Right lobe of liver (tissue), 4 donors: ENCODE data around the gene CCDC136.

Experiments
- POLR2A ChIP-seq: fragments of 450-650 bp; IDR thresholded peaks from one replicate; pipeline ENCODE4 v1.6.1; 2017; ENCODE audit warnings: antibody characterized with exemption, mild to moderate bottlenecking
- TF ChIP-seq, protein P1 (sequence below), 4 donors: fragments of 200-600 bp in 3 of 4; fragments of 450-650 bp in 1 of 4; IDR thresholded peaks; one replicate each; pipeline versions ENCODE4 v1.5.1 to v1.8.0; 2016 to 2022; ENCODE audit warnings: antibody characterized with exemption in 4 of 4, mild to moderate bottlenecking in 2 of 4
- donor health status: DM: no; HTN: no; CAD: no.
- donor health status: DM: no; HTN: no; CAD: no.
- donor health status: DM: no; HTN: yes; CAD: no.

DNA sequence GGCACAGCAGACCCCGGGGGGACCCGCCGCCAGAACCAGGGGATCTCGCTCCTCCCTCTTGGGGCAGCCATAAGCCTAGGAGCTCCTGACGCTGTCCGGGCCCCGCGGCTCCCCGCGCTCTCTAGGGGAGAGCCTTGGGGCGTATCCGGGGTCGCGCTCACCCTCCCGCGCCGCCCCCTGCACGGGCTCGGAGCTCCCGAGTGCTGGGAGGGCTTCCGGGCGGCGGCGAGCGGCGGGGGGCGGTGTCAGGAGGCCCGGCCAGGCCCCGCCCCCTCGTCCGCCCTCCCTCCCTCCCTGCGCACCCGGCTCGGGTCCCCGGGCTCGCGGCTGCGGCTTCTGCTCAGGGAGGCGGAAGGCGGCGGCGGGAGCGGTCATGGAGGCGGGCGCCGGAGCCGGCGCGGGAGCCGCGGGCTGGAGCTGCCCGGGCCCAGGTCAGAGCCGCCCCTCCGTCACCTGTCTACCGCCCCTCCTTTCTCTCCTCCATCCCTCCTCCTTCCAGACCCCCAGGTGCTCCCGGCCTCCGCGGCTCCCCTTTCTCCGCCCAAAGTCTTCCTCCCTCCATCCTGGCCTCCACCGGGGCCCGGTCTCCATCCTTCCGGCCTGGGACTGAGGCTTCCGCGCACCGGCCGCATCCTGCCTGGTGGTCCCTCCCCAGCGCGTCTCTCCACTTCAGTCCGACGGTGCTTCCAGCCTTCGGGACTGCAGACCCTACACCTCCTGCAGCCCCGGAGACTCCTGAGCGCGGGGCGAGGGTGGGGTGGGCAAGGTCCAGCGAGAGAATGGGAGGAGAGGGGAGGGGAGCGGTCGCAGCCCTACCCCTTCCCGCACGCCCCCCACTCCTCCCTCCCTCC is at the start of gene CCDC136:
- no peak for TF ChIP-seq POLR2A
- TF ChIP-seq, protein P1, sequence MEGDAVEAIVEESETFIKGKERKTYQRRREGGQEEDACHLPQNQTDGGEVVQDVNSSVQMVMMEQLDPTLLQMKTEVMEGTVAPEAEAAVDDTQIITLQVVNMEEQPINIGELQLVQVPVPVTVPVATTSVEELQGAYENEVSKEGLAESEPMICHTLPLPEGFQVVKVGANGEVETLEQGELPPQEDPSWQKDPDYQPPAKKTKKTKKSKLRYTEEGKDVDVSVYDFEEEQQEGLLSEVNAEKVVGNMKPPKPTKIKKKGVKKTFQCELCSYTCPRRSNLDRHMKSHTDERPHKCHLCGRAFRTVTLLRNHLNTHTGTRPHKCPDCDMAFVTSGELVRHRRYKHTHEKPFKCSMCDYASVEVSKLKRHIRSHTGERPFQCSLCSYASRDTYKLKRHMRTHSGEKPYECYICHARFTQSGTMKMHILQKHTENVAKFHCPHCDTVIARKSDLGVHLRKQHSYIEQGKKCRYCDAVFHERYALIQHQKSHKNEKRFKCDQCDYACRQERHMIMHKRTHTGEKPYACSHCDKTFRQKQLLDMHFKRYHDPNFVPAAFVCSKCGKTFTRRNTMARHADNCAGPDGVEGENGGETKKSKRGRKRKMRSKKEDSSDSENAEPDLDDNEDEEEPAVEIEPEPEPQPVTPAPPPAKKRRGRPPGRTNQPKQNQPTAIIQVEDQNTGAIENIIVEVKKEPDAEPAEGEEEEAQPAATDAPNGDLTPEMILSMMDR (IDR thresholded peaks at IDR 0.05) = no peak
